Breast epithelium (tissue), 3 donors: ENCODE results near the gene WWTR1.

ENCODE experiments used
- CTCF ChIP-seq, 3 donors: fragments of 450-650 bp; IDR thresholded peaks; one replicate each; pipeline ENCODE4 v1.5.1; 2016 to 2017; ENCODE audit warnings: antibody characterized with exemption in 3 of 3, mild to moderate bottlenecking in 3 of 3, moderate library complexity in 3 of 3
- POLR2A ChIP-seq: fragments of 450-650 bp; IDR thresholded peaks from one replicate; pipeline ENCODE4 v1.6.1; 2016; ENCODE audit warnings: antibody characterized with exemption, mild to moderate bottlenecking, moderate library complexity

- TF ChIP-seq CTCF (IDR thresholded peaks at IDR 0.05): peak in 1 of 3 donors; percentile 32
- no peak for TF ChIP-seq POLR2A
These were observed 168.7 kb downstream of the WWTR1 start for GRCh38 chr3:149489060-149489690.
